Right ventricle myocardium superior (tissue), 1 donor: ENCODE results near the gene RIPK4. TPM values are rescaled to one million over a fixed set of nuclear protein-coding genes. Genes with fewer than 3 reads are reported as not detected.

ENCODE experiments used
- ATAC-seq: fragments of 200-7000 bp; cut with Tn5 transposase; one replicate; pipeline ENCODE4 v1.9.1; 2020; ENCODE audit warnings: mild to moderate bottlenecking; ENCODE audit not compliant: poor library complexity
- DNase-seq: peaks from one replicate; pipeline ENCODE4 v3.0.0-alpha.2; 2020
- intact Hi-C: fragments of 100-400 bp; cut with DNase I; formaldehyde crosslinking; loops from one replicate; pipeline ENCODE4 v1.11.2; 2022
- total RNA-seq: library from RNA; stranded (reverse); fragmentation: NEBNext Ultra II Directional; extraction: Animal tissue kit (Norgen Biotek cat#: 25700); gene quantifications from one replicate; pipeline ENCODE4 v1.2.1, GENCODE V29; 2021
- donor health status: DM: no; HTN: yes; CAD: no; lungs with severe emphysema.

The RIPK4 gene
- total RNA-seq, 1 donor from 2014 or later: 0.08 TPM

DNA sequence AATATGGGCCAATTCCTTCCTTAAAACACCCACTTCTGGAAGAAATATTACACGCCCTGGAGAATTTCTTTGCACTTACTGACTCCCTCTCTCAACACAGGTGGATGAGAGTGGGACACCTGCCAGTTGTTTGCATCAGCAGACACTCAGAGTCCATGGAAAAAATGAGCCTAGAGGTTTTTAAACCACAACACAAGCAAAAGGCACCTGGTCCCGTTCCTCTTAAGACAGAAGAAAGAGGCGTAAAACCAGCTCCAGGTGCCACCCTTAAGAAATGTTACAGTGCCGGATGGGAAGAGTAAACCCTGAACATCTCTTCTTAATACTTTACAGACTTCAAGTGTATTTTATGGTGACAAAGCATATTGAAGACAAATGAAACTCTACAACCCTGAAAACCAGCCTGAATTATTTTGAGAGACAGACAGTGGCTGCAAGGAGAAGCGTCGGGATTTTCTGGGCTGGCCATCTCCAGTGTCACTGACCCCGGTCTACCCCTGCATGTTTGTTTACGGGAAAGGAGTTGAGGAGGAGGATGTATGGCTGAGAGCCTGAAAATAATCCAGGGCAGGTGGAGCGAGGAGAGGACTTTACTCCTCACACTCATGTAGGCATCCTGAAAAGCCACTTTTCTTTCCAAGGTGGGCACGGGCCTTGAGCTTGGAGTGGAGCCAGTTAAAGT is 7.8 kb upstream of the RIPK4 start:
- intact Hi-C loops: no loop called here
- DNase-seq (no peak), ATAC-seq (no peak)

DNA sequence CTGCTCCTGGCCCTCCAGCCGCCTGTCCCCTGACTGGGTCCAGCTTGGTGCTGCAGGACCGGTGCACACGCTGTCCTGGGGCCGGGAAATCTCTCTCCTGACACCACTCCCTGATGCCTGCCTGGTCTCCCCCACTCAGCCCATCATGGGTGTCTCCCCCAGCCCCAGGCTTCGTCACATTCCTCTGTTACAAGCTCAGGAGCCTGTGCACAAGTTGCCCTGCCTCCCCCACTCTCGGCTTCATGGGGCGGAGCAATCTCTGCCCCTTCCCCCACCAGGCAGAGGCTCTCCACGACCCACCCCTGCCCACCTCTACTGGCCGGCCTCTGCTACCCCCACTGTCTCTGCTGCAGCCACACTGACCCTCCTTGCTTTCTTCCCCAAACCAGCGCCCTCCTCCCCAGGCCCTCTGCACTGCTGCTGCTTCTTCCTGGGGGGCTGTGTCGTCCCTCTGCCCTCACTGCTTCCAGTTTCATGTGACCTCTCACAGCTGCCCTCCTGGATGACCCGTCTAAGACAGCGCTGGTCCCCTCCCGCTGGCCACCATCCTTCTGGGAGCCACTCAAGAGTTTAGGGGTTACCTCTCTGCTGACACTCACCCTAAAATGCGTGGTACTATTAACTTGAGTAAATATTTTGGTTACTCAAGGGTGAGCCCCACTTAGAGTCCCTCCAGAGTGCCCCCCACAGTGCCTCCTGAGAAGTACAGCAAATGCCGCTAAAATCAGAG is 5.7 kb upstream of the RIPK4 start:
- ATAC-seq (no peak), DNase-seq (no peak)
- intact Hi-C loops: no loop called here

DNA sequence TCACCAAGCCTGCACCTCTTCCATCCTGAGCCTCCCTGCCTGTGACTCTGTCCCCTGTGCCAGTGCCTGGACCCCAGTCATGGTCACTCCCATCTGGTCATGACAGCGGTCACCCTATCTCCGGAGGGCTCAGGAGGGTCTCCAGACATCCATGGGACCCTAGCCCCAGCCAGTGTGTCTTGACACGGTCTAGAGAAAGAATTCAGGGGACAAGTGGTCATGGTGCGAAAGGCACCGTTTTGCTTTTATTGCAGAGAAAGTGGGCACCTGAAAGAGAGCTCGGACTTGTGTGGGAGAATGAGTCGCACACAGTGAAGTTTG is 4.7 kb upstream of the RIPK4 start:
- no peak for ATAC-seq
- intact Hi-C loops: no loop called here

DNA sequence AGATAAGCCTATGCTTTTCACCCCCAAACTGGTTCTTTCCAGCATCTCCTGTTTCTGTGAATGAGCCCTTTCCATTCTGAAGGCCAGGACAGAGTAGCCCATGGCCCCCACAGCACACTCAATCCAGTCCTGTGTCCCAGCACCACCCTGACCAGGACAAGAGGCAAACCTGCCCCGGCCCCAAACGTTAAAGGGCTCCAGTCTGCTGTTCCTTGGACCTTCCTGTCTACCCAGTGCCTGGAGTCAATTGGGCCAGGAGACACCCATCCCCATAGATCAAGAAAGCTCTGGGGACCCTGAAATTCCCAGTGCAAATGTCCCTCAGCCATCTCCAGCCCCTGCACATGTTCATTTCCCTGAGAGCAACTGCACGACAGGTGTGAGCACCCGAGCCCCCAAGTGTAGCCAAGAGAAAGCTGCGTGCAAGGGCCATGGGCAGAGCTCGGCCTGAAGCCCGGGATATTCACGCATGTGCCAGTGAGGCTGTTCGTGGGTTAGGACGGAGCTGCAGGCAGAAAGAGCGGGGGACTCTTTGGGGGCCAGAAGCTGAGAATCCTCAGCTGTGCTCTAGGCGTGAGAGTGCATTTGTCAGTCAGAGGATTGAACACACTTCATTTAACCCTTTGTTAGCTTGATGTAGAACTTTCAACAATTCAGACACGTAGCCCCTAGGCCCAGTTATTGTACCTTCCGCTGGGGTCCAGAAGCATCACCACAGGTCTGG is 4.2 kb upstream of the RIPK4 start:
- intact Hi-C loops: no loop called here
- DNase-seq: no peak

More for the DNA sequence above, 4.7 kb upstream of the RIPK4 start:
- DNase-seq: no peak

DNA sequence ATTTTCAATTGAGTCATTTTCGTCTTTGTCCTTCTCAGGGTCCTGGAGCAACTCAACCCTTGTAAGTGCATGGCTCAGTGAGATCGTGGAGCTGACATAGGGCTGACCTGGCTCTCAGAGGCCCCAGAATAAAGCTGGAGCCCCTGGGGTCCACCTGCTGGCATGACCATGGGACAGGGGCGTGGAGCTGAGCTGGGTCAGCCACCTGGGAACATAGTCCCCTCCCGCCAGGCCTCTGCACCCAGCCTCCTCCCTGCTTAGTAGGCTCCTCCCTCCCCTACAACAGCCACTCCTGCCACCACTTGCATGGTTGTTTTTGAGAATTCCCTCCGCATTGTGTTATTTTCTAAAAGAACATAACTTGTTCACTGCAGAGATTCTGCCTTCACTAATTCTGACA is 3.1 kb upstream of the RIPK4 start:
- intact Hi-C loops: no loop called here

More for the DNA sequence above, 4.2 kb upstream of the RIPK4 start:
- no peak for ATAC-seq

DNA sequence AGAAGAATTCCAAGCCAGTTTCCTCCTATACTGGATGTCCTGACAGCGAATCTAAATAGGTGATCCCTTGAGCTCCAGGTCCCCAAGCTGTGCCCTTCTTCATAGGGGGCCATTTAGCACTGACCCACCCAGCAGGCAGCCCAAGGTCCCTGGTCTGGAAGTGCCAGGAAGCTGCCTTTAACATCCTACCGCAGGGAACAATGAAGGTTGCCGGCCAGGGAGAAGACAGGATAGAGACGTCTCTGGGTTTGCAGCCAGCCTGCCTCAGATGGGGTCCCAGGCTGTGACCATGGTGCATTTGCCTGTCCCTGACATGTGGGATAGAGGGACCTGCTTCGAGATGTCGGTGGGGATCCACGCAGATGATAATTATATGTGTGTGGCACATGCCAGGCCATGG is 2.7 kb upstream of the RIPK4 start:
- no peak for DNase-seq
- no peak for ATAC-seq
- intact Hi-C loops: no loop called here

More for the DNA sequence above, 3.1 kb upstream of the RIPK4 start:
- DNase-seq: no peak
- no peak for ATAC-seq

DNA sequence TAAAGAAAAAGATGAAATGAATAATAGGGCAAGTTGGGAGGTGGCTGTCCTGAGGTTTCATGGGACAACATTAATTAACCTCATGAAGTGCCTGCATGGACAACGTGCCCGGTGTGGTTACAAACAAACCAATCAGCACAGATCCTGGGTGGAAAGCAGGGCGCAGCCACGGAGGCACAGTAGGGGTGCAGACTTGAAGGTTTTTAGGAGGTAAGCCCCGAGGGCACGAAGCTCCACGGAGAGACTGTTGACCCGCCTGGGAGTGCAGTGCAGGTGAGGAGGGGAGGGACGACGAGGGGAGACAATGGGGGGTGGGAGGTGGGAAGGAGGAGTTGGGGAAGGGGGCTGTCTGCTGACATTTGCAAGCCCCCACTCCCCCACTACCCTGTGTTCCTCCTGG is 2.3 kb upstream of the RIPK4 start:
- intact Hi-C loops: no loop called here
- DNase-seq: no peak
- ATAC-seq: no peak

DNA sequence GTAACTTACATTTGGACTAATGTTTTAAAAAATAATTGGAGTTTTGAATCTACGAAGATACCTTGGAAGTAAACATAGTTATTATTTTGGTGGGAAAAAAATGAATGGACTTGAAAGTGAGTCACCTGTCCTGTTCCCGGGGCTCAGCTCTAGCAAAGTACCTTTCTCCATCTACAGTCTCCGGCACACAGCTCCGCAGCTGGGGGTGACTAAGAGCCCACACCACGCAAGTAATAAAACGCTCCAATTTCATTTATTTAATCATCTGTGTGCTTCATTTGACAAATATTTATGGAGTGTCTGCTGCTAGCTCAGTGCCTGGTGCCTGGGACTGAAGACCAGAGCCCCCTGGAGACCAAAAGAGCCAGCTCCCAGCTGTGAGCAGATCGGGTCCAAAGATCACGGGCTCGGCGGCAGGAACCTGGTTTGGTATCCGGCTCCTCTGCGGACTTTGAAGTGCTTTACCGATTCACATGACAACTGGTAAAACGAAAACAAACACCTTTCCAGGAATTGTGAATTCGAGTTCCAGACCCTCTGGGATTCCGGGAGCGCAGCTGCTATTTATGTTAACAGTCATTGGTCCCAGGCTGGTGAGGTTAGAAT is 1.7 kb upstream of the RIPK4 start:
- ATAC-seq: peak; percentile 27
- no peak for DNase-seq
- intact Hi-C loops: no loop called here

DNA sequence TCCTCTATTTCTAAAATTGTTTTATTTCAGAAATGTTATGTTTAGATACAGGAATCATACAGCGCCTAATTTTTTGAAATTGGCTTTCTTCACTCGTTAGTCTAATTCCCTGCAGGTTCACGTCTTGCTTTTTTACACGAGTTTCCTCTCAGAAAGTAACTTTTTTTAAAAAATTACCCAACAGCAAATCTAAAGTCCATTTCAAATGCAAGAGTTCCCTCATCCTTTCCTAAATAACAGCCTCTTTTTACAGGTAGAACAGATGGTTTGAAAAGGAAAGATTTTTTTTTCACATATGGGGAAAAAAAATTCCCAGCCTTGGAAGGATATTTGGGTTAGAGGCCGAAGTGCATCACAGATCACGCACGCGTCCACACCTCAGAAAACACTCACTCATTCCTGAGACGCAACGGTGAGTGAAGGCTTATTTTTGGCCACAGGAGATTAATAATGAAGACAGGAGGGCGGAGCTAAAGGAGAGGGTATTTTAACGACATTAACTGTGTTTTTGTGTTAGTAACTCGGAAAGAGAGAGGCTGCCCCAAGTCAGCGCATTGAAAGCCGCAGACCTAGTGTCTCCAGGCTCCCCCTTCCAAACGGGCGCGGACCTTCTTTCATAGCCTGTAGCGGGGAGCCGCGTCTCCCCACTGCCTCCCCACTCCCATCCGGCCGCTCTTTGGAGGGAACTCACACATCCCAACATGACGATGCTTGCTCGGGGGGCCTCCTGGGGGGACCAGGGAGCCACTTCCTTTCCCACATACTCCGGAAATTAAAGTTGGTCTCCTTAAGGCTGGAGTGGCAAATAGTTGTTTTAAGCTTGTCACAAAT is 969 bp upstream of the RIPK4 start:
- no peak for DNase-seq
- intact Hi-C loops: no loop called here
- no peak for ATAC-seq

DNA sequence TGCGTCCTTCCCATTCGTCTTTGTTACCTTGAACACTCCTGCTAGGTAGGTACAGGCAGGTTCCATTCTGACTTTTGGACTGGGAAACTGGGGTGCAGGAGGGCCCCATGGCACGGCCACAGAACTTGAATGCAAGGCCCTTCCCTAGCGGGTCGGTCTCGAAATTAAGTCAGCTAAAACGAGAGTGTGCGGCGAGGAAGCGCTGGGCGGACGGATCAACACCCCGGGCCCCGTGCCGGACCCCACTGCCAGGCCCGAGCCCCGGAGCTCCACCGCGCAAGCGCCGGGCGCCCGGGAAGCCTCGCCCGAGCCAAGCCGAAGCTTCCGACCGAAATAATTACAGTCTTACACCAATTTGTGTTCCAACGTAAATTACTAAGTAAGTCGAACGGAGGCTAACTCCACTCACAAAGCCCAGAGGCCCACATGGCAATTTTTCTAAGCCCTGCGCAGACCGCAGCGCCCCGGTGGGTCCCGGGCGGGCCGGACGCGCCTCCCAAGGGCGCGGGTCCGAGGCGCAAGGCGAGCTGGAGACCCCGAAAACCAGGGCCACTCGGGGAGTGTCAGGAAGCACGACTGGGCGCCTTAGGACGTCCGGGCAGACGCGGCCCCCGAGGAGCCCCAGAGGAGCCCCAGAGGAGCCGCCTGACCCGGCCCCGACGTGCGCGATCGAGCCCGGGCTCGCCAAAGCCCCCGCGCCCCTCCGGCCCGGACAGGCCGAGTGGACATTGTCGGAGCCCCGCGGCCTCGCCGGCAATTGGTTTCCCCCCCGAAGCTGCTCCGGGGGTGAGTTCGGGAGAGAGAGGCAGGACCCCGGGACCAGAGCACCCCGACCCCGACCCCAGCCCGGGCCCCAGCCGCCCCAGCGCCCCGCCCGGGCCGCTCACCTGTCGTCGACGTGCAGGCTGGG is 624 bp downstream of the RIPK4 start:
- DNase-seq (no peak), ATAC-seq (no peak)
- intact Hi-C loops: no loop called here

DNA sequence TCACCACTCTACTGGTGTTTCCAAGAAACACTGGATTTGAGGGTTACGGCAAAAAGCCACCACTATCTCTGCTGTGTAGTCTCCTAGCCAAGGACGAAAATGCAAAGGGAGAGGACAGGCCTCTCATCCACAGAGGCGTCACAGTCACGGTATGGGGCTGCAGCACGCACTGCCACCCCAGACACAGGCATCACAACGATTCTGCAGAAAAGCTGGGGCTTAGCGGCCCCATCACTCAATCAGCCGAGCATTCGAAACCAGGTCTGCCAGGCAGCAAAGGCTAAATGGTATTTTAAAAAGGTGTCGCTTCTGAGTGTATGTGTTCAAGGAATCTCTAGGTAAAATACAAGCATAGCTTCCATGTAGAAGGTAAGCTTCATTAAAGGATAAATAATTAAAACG is 1.4 kb downstream of the RIPK4 start:
- no peak for ATAC-seq
- intact Hi-C loops: no loop called here
- DNase-seq: no peak

DNA sequence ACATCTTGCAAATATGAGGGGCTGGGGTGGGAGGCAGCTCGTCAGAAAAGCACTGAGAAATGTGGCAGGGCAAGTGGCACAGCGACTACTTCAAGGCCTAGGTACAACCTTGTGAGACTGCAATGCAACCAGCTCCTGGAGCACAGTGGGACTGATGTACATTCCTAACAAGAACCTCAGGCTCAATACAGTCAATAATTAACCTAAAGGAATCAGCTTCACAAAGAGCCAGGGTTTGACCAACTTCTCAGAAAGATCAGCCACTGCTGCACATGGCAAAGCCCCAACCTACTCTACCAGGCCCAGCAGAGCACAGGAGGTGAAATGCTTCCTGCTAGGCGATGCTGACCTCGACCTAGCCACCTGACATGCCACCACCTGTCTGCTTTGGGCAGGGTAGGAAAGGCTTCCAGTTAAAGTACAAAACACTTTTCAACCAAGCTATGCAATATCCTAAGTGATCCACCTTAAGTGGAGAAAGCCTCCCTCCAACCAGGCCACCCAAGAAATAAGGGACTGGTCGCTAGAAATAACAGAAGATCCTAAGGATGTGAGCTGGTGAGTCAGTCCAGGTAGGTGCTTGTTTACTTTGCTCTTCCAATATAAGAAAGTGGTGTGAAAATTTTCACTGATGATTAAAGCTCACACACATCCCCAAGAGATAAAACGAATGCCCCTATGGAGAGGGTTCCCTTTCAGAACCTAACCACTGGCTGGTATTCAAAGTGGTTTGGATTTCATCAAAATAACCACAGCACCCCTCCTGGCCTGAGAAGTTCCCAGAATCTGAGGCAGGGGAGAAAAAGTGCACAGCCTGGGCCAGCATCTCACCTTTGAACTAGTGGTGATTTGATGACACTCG is 2.1 kb downstream of the RIPK4 start:
- DNase-seq (no peak), ATAC-seq (no peak)
- intact Hi-C loops: no loop called here

DNA sequence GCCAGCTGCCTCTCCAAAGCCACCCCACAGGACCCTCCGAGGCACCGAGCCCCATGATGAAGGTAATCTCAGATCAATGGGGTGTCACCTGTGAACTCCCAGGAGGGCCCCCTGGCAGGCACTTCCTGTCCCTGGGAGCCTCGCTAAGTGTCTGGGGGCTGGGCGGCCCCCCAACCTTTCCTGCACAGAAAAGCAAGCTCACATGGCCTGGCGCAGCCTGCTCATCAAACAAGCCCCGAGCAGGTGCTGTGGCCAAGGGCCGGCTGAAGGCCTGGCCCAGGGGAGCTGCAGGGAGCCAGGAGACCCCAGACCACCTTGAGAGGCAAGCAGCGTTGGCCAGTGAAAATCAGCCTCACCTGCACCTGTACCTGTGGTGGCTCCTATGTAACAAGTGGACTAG is 2.9 kb downstream of the RIPK4 start:
- DNase-seq: no peak
- intact Hi-C loops: no loop called here
- no peak for ATAC-seq

DNA sequence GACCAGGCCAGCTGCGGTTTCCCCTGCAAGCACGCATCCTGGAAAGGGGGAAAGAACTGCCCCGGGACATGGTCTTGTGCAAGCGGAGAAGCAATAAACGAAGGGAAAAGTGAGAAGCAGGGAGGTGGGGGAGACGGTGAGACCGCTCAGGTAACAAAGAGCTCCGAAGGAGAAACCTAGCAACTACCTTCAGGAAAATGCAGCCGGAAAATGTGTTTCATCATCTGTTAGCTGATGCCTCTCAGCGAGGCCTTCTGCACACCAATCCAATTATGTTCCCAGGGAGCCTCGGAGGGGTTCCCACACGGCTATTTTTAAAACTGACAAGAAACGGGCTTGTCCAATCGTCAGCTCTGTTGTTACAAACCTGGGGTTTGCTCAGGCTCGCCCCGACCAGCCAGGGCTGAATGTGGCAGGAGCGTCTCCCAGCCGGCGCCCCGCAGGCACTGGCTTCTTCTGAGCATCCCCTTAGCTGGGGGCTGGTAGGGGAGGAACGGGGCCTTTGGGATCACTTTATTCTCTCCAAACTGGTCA is 3.4 kb downstream of the RIPK4 start:
- ATAC-seq (no peak), DNase-seq (no peak)
- intact Hi-C loops: no loop called here

DNA sequence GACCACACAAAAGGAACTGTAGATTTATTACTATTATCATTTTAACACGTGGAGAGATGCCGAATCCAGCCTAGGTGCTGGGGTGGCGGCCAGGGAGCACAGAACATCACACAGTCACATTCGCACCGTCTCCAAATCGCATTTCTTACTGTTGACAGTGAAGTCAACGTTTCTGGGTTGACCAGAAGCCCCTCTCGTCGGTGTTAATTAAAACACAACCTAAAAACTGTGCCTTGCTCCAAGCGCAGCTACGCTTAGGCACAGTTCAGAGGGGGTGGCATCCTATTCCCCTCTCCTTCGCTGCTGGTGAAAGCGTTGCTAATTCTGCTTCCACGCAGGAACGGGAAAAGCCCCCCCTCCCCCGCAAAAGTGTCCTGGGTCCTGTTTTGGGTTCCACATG is 4.1 kb downstream of the RIPK4 start:
- DNase-seq: no peak
- intact Hi-C loops: no loop called here
- ATAC-seq: no peak

DNA sequence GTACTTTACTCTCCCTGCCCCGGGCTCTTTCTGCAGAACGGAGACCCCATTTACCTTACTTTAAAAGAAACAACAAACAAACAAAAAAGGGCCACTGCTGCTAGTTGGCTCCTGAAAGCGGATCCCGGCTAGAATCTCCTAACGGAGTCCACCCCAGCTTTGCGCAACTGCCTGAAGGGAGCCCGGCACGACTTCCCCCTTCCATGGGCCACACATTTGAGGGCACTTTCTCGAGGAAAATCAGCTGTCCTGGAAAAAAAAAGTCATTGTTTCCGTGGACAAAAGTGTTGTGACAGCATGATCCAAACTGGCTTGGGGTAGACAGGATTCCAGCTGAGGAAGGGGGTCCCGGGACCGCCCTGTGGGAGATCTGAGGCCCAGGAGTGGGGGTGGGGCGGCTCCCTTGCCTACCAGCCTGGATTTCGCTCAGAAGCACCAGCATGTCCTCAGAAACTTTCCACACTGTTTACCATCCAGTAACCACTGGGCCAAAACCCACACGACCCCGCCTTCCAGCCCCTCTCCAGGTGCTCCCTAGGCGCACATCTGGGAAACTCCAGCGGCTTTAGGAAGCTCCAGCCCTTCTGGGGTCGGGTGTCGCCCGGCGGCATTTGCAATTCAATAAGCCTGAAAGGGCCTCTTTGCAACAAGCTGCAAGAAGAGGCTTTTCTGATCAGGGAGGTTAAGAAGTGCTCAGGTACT is 4.8 kb downstream of the RIPK4 start:
- peak; percentile 68 for ATAC-seq
- intact Hi-C loops: no loop called here
- peak; percentile 67 for DNase-seq
